ENCODE data around the gene OR4B1.
"Not testable (repeated sequence)": the region's sequence is repeated elsewhere in the genome, so short reads cannot be mapped to it uniquely, and the experiment has no call there.

OR4B1 gene

DNA sequence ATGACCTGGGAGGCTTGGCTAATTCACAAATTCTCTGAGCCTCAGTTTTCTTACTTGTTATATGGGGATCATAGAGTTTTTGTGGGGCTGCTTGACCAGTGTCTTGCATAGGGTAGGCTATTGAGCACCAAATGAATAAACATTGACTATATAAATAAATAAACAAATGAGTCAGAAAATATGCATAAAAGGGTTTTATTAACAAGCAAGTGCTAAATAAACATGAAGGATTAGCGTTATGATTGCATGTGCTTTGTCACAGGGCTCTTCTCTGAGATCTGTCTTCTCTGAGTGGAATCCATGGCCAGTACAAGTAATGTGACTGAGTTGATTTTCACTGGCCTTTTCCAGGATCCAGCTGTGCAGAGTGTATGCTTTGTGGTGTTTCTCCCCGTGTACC is at the start of gene OR4B1:
Gene OR4B1 (plus strand): TSS at position 301 of the 400 bp plus-strand sequence. CDS start 0 bp downstream, at position 301.
- DNase-seq: no peak

DNA sequence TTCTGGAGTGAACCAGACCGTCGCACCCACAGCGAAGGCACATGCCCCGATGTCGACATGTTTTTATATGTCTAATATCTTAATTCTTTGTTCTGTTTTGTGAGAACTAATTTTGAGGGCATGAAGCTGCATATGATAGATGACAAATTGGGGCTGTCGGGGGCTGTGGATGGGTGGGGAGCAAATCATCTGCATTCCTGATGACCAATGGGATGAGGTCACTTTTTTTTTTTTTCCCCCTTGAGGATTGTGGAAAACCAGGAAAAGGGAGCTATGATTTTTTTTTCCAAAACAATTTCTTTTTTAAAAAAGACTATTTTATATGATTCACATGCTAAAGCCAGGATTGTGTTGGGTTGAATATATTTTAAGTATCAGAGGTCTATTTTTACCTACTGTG is 49.2 kb upstream of the OR4B1 start:
- no peak for DNase-seq

DNA sequence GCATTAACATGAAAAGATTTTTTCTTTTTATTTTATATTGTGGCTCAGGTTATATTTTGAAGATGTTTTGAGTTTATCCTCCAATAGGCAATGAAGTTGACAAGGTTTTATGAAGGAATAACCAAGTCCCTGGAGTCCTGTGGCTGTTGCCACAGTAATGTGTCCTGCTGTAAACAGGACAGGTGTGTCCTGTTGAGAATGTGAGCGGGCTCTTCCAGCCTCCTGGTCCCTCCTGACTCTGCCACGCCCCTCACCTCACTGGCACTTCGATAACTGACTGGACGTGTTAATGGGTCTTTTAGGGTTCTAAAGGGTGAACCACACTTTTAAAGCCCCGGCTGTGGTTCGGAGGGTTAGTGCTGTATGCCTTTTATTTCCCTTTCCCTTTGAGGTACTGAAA is 47.8 kb upstream of the OR4B1 start:
- no peak for DNase-seq

- no peak for DNase-seq
Observed at GRCh38 chr11:48169259-48169658, 47.4 kb upstream of the OR4B1 start.

GRCh38 chr11:48169717-48170116 is 46.9 kb upstream of the OR4B1 start:
- DNase-seq: no peak

DNA sequence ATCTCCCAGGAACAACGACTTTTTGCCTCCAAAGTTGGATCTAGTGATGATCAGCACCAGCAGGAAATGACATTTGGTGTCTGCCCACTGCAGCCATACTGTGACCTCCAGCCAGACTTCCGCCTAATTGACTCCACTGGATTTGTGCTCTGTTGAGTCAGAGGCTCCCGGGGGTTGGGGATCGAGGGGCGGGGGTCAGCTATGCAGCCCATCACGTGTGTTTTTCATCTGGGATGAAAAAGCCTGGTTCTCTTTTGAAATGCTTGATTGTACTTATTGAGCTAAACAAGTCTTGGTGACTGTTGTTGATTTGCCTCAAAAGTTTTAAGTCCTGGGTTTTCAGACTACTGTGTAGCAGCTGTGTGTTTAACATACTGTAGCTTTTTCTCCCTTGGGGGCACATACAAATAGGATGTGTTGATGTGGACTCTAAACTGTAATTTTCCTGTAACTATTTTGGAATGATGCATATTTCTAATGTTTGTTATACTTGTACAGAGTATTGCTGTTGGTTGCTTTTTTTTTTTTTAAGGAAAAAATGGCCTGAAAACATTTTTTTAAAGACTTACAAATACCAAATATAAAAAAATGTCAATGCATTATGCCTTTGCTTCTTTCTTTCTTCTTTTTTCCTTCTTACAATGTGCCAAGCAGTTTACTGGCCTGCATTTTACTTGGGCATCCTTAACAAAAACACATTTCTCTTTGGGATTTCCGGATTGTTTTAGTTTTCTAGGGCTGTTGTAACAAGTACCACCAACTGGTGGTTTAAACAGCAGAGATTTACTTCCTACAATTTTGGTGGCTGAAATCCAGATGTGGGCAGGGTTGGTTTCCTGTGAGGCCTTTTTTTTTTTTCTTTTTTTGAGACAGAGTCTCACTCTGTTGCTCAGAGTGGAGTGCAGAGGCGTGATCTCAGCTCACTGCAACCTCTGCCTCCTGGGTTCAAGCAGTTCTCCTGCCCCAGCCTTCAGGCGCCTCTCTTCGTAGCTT is 46.1 kb upstream of the OR4B1 start:
- no peak for DNase-seq

DNA sequence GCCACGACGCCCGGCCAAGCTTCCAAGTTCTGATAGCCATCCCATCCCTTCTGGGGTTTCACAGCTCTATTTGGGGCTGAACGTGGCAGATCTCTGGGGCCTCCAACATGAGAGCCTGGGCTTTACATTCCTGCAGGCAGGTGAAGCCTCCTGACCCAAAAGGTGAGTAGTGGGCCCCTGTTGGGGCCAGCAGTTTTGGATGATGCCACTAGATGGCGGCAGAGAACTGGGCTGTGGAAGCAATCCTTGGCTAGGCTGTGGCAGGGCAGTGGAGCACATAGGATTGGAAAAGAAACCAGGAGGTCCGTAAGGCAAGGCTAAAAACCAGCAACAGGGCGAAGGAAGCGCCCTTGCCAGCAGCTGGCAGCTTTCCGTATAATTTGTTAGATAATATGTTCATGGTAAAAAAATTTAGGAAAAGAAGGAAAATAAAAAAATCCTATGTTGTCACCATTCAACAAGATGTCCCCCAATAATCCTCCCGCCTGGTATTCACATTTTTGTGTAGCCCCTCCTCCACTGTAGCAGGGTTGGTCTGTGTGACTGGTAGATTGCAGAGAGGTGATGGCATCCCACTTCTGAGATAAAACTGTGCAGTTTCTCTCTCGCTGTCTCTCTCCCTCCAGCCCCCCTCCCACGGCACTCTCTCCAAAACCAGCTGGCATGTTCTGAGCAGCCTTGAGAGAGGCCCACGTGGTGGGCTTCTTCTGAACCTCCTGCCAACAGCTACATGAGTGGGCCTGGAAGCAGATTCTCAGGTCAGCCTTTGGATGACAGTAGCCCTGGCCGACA is 43.6 kb upstream of the OR4B1 start:
- DNase-seq: peak; percentile 62

GRCh38 chr11:48177661-48178060 is 38.9 kb upstream of the OR4B1 start:
- no peak for DNase-seq

GRCh38 chr11:48180627-48181026 is 36.0 kb upstream of the OR4B1 start:
- no peak for DNase-seq

DNA sequence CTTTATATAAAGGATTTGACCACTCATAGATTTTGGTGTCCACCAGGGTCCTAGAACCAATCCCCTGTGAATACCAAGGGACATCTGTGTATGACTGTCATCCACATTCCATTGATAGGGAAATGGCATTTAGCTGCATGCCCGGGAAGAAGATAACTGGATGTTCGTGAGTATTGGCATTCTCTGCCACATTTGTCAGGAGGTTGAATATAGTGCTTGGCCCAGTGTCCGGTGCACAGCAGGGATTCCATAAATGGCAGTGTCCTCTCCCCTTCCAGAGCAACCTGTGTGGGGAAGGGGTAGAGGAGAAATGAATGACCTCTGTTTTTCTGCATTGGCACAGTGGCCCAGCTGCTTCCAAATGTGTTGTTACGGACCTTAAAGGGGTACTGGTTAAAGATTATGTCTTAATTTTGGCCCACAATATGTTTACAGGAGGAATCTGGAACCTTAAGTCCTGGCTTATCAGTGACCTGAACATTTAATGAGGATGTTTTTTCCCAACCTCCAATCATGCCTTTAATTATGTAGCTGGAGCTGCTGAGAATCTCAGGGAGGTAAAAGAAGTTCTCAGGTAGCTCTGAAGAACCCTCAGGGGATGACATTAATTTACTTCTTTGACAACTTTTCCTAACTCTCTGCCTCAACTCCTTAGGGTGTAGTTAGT is 33.6 kb upstream of the OR4B1 start:
- no peak for DNase-seq

GRCh38 chr11:48184452-48184851 is 32.2 kb upstream of the OR4B1 start:
- DNase-seq: no peak

- peak; percentile 46 for DNase-seq
Observed at GRCh38 chr11:48190906-48191654, 25.5 kb upstream of the OR4B1 start.

DNA sequence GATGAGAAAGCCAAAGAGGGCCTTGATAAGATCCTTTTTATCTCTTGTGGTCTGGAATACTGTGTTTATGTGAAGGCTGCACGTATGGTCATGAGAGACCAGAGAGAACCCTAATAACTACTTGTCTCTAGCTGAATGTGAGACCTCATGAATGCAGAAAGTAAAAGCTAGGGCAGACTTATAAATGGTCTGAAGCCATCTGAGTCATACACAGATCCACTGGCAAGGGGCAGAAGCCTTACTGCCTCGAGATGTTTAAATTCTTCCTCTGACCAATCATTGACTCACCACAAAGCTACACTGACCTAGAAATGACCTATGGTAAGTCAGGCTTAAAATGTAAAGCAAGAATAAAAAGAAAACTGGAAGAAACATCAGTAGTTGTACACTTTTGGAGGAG is 22.7 kb upstream of the OR4B1 start:
- no peak for DNase-seq

GRCh38 chr11:48207881-48208280 is 8.7 kb upstream of the OR4B1 start:
- no peak for DNase-seq

DNA sequence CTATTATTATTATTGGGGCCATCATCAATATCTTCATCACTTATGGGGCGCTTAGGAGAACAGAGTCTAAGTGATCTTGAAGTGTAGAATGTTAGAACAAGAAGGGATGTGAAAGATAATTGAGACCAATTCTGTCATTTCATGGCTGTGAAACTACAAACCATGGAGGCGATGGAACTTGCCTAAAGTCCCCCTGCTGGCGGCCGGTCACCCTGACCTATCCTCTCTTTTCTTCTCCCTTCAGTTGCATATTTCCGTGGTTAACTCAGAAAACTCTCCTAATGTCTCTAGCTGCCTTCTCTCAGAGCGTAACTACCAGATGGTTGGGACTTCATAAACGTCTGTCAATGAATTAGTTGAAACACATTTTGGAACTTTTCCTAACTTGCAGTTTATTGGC is 6.6 kb upstream of the OR4B1 start:
- DNase-seq: no peak

DNA sequence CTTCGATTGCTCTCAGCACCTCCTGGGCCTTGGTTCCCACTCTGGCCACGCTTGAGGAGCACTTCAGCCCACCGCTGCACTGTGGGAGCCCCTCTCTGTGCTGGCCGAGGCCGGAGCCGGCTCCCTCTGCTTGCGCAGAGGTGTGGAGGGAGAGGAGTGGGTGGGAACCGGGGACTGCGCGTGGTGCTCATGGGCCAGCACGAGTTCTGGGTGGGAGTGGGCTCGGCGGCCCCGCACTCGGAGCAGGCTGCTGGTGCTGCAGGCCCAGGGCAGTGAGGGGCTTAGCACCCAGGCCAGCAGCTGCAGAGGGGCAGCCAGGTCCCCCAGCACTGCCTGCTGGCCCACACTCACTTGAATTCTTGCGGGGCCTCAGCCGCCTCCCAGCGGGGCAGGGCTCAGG is 12.2 kb downstream of the OR4B1 start:
- no peak for DNase-seq

- DNase-seq: not testable (repeated sequence)
Observed at GRCh38 chr11:48230057-48230456, 13.4 kb downstream of the OR4B1 start.

GRCh38 chr11:48237727-48238126 is 21.1 kb downstream of the OR4B1 start:
- no peak for DNase-seq

DNA sequence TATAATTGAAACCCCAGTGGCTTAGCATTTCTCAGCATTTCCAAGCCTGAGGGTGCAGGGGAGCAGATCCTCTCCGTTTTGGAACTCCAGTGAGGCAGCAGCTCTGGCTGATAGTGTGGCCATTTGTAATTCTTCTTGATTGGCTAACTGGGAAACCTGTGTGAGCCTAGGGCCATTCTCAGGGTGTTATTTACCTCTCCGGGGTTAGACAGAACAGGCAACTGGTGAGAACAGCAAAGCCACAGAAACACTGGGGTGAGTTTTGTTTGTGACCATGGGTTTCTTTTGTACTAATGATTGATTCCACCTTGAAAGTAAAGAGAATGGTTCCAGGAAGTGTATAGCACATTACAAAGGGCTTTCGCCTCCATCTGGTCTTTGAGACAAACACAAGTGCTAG is 25.9 kb downstream of the OR4B1 start:
- no peak for DNase-seq

DNA sequence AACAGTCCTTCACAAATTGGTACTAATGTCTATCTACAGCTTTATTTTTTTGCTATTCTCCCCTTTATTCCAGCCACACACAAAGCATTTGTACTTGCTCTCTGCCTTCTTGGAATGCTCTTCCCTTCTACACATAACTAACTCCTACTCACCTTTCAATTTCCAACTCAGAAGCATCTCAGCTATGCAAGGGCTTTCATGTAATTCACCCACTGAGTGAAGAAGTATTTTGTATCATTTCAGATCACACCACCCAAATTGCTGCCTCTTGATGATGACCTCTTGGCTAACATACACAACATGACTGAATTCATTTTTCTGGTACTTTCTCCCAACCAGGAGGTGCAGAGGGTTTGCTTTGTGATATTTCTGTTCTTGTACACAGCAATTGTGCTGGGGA is 28.2 kb downstream of the OR4B1 start, which contains the start of gene OR4X2:
Gene OR4X2 (plus strand): TSS at position 301 of the 400 bp plus-strand sequence. CDS start 0 bp downstream, at position 301.
- no peak for DNase-seq

GRCh38 chr11:48248902-48249301 is 32.3 kb downstream of the OR4B1 start:
- no peak for DNase-seq

GRCh38 chr11:48261600-48261999 is 45.0 kb downstream of the OR4B1 start:
- DNase-seq: no peak

All from activated CD4-positive, alpha-beta T cell treated with anti-CD3 and anti-CD28 coated beads, Interleukin-2, amount 50 U/mL, for 1 hour (primary cell).